HG03175 (cell line): ENCODE measurements around the gene COX17.

Experiments
- ATAC-seq: cut with Tn5 transposase; IDR thresholded peaks from one replicate; pipeline ENCODE4 v1.9.1; 2021; ENCODE audit warnings: mild to moderate bottlenecking, moderate library complexity; ENCODE audit not compliant: unreplicated experiment

COX17 gene

DNA sequence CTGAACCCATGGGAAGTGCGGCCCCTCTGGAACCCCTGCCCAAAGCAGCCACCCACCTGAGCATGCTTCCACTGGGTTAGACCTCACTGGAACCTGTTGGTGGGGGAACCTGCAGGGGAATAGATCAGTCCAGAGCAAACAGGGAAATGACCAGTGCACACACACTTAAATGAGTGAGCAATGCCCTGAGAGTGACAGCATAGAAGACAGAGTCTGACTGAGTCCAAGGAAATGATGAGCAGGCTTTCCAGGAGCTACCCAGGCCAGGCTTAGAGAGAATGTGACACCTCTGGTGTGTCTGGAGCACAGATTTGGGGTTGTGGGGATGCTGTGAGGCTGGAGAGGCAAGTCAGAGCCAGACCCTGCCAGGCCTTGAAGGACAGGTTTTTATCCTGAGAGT, 51.0 kb downstream of the COX17 start:
- no peak for ATAC-seq

DNA sequence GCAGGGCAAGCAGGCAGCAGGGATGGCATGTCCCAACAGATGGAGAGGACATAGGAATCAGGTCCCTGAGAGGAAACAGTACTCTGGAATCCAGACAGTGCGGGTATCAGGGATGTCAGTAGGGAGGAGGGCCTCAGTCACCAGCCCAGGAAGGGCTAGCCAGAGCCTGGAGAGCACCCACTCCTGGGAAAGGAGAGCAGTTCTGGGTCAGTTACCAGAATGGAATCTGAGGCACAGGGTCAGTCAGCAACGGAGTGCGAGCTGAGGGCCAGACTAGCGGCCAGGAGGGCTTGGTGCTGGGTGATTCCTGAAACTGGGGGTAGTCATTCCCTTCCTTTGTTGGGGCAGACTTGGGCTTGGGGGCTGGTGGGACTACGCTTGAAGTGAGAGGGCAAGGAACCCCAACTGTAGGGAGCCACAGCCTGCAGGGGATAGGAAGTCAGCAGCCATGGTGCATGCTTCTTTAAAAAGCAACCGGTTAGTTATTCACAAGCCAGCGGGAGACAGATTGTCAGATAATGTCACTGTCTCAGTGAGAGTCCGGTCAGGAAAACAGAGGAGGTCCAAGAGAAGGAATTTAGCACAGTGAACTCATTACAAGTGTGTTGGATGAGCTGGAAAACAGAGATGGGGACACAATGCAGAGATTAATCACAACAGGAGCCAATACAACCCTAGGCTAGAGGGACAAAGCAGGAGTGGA, 51.6 kb downstream of the COX17 start:
- ATAC-seq = no peak

DNA sequence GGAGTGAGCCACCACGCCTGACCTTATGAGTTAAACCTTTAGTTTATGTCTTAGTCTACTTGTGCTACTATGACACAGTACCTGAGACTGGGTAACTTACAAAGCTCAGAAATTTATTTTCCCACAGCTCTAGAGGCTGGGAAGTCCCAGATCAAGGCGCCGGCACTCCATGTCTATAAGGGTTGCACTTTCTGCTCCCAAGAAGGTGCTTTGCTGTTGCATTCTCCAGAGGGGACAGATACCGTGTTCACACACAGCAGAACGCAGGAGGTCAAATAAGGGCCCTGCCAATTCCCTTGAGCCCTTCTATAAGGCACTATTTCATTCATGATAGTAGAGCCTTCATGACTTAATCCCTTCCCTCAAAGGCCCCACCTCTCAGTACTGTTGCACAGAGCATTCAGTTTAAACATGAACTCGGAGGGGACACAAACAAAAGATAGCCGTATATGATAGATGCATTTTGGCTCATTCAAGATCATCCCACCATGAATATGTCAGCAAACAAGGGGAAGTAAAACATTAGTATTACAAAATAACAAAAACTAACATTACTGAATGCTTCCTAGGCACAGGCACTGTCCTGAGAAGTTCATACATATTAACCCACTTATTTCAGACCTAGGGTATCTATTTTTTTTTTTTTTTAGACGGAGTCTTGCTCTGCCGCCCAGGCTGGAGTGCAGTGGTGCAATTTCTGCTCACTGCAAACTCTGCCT, 53.0 kb downstream of the COX17 start:
- ATAC-seq = no peak

DNA sequence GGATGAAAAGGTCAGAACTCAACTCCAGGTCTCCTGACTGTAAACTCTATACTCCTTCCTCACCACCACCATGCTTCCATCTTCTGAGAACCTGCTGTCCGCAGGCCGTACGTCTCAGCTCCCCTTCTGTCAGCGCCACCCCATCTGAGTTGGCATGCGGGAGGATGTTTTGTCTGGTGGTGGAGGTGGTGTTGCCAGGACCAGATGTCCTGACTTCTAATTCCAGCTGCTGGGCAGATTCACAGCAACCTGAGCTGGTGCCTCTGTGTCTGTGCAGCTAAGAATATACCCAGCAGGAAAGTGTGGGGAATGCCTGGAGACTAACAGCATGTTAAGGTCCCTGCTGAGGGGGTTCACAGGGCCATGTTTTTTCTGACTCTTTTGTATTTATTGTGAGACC, 56.3 kb downstream of the COX17 start:
- ATAC-seq = no peak
